HG02852 (cell line): ENCODE data around the gene CAD.

Experiments used
- ATAC-seq: cut with Tn5 transposase; IDR thresholded peaks from one replicate; pipeline ENCODE4 v1.9.1; 2021; ENCODE audit warnings: mild to moderate bottlenecking, moderate library complexity; ENCODE audit not compliant: unreplicated experiment

Gene CAD

DNA sequence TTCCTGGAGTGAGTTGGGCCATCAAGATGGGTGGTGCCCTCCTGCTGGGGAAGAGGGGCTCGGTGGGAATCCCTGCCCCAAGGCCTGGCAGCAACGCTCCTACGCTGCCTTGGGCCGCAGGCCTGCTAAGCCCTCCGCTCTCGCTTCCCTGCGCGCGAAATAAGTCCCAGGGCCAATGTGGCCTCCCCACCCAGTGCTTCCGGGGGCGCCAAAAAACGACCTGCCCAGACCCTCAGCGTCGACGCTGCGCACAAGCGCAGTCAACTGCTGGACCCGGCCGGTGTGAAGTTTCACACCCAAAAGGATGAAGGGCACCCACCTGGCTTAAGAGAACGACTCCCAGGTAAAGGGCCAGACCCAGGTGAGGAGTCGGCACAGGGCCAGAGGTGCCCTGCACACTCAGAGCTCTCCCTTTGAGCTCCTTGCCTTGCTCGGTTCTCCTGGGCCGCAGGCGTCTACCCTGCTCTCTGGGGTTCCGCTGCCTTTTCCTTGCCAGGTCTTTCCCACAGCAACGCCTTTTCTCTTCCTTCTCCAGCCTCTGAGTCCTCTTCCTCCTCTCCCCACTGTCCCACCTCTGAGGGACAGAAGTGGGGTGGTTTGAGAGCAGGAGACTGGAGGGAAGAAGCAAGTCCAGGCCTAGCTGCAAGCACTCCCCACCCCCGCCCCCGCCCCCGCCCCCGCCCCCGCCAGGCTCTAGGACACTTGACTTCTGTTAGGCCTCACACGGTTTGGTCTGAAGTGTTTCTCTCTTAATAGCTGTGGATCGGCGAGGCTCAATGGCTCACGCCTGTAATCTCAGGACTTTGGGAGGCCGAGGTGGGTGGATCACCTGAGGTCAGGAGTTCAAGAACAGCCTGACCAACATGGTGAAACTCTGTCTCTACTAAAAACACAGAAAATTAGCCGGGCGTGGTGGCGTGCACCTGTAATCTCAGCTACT, 58.3 kb downstream of the CAD start, which contains the start of gene DNAJC5G:
Gene DNAJC5G (plus strand): TSS at position 223 of the 940 bp plus-strand sequence. CDS start 1,296 bp downstream, outside the sequence.
- no peak for ATAC-seq

DNA sequence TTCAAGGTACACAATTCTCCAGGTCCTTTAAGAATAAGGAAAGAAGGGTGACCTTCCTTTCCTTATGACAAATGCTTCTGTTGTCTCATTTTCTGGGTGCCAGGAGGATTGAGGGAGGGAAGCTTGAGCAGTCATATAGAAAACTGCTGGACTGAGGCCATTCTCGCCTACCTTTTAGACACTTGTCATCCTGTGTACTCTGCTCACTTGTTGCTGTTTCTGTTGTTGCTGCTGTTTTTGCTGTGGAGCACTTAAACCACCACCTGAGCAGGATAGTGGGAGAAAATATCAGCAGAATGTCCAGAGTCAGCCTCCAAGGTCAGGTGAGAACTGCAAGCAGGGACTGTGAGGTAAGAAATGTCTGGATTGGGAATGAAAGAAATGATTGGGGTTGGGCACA, 60.8 kb downstream of the CAD start:
- ATAC-seq = no peak

DNA sequence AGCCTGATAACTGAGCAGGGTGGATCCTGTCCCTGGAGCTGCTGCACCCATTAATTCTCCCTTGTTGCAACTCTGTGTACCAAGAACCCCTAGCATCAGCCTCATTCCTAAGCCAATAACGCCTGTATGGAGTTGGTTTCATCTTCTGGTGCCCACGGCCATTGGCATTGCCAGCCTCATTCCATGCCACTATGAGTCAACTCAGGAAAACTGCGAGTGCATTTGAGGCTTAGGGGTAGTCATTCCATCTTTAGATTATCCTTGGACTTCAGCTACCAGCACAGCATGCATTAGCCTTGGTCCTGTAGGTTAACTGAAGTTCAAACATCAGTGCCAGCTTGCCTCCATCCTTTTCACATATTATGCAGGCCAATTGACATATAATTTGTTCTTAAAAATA, 63.7 kb downstream of the CAD start:
- no peak for ATAC-seq

DNA sequence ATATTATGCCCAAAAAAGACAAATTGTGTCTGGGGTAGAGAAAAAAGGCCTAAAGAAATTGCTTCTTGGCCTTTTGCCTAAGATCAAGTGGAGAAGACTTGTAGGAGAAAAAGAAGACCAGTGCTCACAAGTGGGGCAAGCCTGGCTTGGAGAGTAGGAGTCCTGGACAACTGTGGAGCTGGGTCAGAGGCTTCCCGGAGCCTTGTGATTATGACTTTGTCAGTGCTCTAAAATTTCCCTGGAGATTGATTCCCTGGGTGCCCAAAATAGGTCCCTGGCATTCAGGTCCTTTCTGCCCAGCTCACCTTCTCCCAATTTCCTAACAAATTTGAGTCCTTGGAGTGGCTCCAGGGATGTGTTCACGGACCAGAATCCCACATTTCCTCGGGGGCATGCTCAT, 64.3 kb downstream of the CAD start:
- ATAC-seq = no peak

DNA sequence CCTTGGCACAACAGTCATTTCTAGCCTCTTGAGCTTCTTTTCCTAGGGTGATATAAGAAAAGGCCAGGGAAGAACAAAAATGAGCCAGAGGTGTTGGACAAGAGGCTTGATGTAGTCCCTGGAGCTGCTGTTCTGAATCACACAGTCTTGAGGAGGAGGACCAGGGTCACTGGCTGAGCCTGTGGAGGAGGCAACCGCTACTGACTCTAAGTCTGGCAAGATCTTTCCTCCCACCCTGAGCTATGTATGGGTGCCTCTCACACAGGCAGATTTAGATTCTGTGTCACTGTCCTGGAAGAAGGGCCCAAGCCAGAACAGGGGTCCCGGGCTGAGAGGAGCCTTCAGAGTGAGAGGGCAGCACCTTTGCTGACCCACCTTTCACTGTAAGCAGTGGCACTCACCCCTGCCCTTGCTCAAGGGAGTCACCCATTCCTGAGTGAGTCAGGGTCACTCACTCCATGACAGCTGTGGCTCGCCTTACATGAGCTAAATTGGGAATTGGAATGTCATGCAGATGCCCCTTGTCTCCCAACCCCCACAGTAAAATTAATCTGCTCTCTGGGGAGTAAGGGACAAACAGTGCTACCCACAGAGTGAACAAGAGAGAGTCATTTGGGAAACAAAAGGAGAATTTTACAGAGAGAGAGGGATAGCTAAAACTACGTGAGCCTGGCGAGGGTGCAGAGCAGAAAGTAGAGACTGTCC, 64.8 kb downstream of the CAD start, which contains the start of gene TRIM54:
Gene TRIM54 (plus strand): TSS at position 575 of the 705 bp plus-strand sequence. CDS start 303 bp downstream, outside the sequence.
- no peak for ATAC-seq

DNA sequence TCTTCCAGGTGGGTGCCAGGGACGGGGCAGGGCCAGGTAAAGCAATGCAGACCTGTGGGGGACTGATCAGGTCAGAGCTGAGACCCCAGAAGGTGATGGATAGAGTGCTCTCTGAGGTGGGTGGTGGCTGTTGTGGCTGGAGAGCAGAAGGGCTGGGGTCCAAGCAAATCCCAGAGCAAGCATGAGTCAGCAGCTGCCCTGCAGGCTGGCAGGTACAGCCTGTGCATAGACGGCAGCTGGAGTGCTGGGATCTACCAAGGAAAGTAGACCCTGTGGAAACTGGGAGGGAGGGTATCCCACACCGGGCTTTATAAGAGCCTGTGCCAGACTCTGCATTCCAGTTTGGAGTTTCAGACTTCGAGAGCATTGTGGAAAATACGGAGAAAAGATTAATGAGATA, 65.7 kb downstream of the CAD start:
- no peak for ATAC-seq

DNA sequence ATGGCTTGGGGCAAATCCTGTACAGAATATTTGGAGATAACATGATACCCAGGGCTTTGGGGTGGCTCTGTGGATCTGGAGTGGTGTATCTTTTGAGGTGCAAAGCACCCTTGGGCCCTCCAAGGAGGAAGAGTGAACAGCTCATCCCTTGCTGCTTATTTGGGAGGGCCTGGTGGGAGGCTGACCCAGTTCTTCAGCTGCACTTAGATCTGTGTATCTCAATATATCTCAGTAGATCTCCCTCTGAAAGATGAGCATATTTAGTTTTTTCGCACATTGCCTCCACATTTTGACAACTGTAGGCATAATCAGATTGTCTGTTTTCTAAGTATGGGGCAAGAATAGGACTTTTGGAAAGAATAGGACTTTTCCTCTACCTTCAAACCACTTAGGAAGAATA, 67.8 kb downstream of the CAD start:
- no peak for ATAC-seq

DNA sequence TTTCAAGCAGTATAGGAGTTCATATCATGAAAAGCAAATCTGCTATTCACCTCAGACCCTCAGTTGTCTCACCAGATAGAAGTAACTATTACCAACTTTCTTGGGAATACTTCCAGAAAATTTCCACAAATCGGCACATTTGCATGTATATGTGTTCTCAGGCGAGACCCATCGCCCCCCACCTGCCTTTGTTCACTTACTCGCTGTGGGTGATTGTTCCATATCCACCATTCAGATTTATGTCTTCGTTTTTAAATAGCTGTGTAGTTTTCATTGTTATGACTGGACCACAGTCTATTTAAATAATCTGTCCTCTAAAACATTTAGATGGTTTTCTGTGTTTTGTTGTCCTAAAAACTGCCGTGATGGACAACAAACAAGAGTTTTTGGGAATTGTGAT, 68.3 kb downstream of the CAD start:
- no peak for ATAC-seq

DNA sequence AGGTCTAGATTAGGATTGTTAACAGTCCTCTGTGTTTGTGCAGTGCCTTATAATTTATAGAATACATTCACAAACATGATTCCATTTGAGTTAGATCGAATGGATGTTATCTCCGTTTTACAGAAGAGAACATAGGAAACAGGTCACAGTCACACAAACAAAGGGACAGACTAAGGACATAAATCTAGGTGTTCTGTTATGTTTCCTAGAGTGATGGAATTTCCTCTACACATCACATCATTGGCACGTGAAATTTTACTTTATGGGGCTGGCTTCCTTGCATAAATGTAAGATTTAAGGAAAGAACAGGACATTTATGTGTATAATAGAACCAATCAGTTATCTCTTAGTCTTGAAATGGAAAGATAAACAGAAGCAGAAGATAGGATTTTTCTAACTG, 71.4 kb downstream of the CAD start:
- ATAC-seq = no peak

DNA sequence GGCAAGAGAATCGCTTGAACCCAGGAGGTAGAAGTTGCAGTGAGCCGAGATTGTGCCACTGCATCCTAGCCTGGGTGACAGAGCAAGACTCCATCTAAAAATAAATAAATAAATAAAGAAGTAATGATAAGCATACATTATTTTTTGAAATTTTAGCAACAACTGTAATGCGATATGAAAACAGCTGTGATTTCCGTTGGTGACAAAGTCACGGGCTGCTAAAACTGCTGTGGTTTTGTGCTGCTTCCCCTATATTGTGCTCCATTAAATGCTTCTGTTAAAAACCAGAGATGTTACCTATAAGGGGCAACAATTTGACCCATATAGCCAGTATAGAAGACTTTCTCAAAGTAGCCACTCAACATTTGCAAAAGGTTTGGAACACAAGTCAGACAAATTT, 73.4 kb downstream of the CAD start:
- ATAC-seq = no peak

DNA sequence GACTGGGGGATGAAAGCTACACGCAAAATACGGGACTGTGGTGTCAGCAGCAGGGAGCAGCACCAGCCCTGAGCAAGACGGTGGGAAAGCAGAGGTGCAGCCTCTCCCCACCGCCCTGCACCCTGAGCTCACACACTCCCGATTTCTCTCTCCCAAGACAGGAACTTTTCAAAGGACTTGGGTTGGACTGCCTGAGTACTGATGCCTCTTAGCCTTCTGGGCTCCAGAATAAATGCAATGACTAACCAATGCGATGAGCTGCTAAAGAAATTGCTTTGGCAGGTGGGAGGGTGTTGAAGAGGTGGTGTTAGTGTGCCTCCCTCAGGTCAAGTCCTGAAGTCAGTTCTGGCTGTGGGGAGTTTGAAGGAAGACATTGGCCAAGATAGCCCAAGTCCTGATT, 74.7 kb downstream of the CAD start:
- ATAC-seq = no peak
